Activated CD8-positive, alpha-beta memory T cell treated with anti-CD3 and anti-CD28 coated beads, Interleukin-2, amount 50 U/mL, for 1 hour (primary cell): ENCODE measurements around the gene SLC47A1.
"Not testable (repeated sequence)": the region's sequence is repeated elsewhere in the genome, so short reads cannot be mapped to it uniquely, and the experiment has no call there.

Experiments
- DNase-seq: peaks from one replicate; pipeline ENCODE4 v3.0.0-alpha.2; 2020; ENCODE audit errors: extremely low read depth

Gene SLC47A1

GRCh38 chr17:19520641-19521040 lies 13.0 kb upstream of the SLC47A1 start:
- DNase-seq: no peak

- DNase-seq: no peak
Measured at GRCh38 chr17:19523690-19524089, 10.0 kb upstream of the SLC47A1 start.

- not testable (repeated sequence) for DNase-seq
Measured at GRCh38 chr17:19526950-19527349, 6.7 kb upstream of the SLC47A1 start.

GRCh38 chr17:19531780-19532501 lies 1.7 kb upstream of the SLC47A1 start:
- DNase-seq: no peak

GRCh38 chr17:19533036-19533717 lies 477 bp upstream of the SLC47A1 start:
- no peak for DNase-seq

- no peak for DNase-seq
Measured at GRCh38 chr17:19534562-19535149, 1.0 kb downstream of the SLC47A1 start.

- DNase-seq: no peak
Measured at GRCh38 chr17:19537111-19537510, 3.5 kb downstream of the SLC47A1 start.

- no peak for DNase-seq
Measured at GRCh38 chr17:19538095-19539039, 4.7 kb downstream of the SLC47A1 start.

- no peak for DNase-seq
Measured at GRCh38 chr17:19539040-19539399, 5.4 kb downstream of the SLC47A1 start.

GRCh38 chr17:19539841-19540311 lies 6.2 kb downstream of the SLC47A1 start:
- no peak for DNase-seq

GRCh38 chr17:19540706-19541370 lies 7.2 kb downstream of the SLC47A1 start:
- no peak for DNase-seq

- no peak for DNase-seq
Measured at GRCh38 chr17:19541445-19541844, 7.8 kb downstream of the SLC47A1 start.

- DNase-seq: no peak
Measured at GRCh38 chr17:19542247-19542646, 8.6 kb downstream of the SLC47A1 start.

- no peak for DNase-seq
Measured at GRCh38 chr17:19544366-19544765, 10.7 kb downstream of the SLC47A1 start.

- no peak for DNase-seq
Measured at GRCh38 chr17:19546289-19547065, 12.8 kb downstream of the SLC47A1 start.

- DNase-seq: no peak
Measured at GRCh38 chr17:19549746-19550623, 16.3 kb downstream of the SLC47A1 start.

- DNase-seq: no peak
Measured at GRCh38 chr17:19551165-19551564, 17.5 kb downstream of the SLC47A1 start.

- no peak for DNase-seq
Measured at GRCh38 chr17:19551591-19552148, 18.0 kb downstream of the SLC47A1 start.

- DNase-seq: no peak
Measured at GRCh38 chr17:19553036-19553435, 19.4 kb downstream of the SLC47A1 start.
